SH-SY5Y (cell line): ENCODE data around the gene CRTAC1.

ENCODE experiments used
- GATA2 ChIP-seq: IDR thresholded peaks from 2 replicates; pipeline ENCODE4 v1.6.1; 2011; ENCODE audit warnings: mild to moderate bottlenecking, low read depth, low read length
- GATA3 ChIP-seq: IDR thresholded peaks from 2 replicates; pipeline ENCODE4 v1.6.1; 2011; ENCODE audit warnings: low read depth, mild to moderate bottlenecking, low read length, moderate library complexity

GRCh38 chr10:97875391-97875790 is 155.0 kb downstream of the CRTAC1 start:
- TF ChIP-seq GATA2 (no peak), GATA3 (no peak)
